ENCODE data around the gene RBM47. TPM values are rescaled to one million over a fixed set of nuclear protein-coding genes. Genes with fewer than 3 reads are reported as not detected.
A peak's percentile ranks its signal among the peaks of the same experiment; 100 is the strongest.

Gene RBM47
- total and polyA plus RNA-seq, 9 of the 15 experiments (the other 6 are each of a cell fraction or from before 2014, with no cell fraction given): 1.4 to 6.4 (median 3.3) TPM

DNA sequence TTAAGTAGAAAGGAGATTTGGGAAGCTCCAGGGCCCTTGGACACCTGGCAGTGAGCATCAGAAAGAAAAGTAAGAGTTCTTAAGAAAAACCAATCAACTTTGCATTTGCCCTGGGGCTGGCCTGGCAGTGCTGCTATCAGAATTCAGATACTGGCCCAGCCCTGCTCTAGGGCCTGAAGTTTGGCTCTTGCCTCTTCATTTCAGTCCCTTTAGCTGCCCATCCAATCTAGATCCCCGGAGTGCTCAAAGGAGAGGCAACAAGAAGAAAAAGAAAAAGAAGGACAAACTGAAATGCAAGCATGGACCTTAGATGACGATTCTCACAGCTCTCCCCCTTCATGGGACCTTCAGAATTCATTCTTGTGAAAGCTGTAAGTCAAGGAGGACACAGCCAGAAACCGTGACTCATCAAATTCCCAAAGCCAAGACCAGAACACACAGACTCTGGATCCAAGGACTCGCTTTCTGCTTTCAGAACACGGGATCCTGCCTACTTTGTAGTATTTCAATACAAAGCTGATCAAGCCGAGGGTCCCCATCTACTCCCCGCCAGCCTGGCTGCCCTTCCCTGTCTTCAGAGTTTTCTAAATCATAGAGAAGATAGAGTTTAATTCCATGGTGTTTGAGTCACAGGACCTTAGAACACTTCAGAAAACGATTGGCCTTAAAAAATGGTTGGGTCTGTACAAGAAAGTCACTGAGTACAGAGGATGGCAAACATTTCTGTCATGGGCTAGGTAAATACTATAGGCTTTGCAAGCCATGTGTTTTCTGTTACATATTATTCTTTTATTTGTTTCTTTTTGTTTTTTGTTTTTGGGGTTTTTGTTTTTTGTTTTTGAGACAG lies 103.7 kb downstream of the RBM47 start (continued):
- TF ChIP-seq, protein P1, sequence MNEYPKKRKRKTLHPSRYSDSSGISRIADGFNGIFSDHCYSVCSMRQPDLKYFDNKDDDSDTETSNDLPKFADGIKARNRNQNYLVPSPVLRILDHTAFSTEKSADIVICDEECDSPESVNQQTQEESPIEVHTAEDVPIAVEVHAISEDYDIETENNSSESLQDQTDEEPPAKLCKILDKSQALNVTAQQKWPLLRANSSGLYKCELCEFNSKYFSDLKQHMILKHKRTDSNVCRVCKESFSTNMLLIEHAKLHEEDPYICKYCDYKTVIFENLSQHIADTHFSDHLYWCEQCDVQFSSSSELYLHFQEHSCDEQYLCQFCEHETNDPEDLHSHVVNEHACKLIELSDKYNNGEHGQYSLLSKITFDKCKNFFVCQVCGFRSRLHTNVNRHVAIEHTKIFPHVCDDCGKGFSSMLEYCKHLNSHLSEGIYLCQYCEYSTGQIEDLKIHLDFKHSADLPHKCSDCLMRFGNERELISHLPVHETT (CRISPR knock-in tag; conservative IDR thresholded peaks at IDR 0.05 in 1 of 2, IDR thresholded peaks at IDR 0.05 in 1 of 2): no peak
- TF ChIP-seq CTBP1 (IDR thresholded peaks at IDR 0.05; ENCODE audit: borderline replicate concordance) (peak; percentile 38; the same call in 1 of the 2 replicates), ARID1B (IDR thresholded peaks at IDR 0.05) (peak; percentile 72), ZNF583 (CRISPR knock-in tag; IDR thresholded peaks at IDR 0.05) (peak; percentile 34; the same call in 1 of the 2 replicates), ZNF232 (CRISPR knock-in tag; IDR thresholded peaks at IDR 0.05) (no peak), RBM34 (IDR thresholded peaks at IDR 0.05; ENCODE audit: borderline replicate concordance, insufficient read depth, low read length) (no peak), MAFF (IDR thresholded peaks at IDR 0.05; ENCODE audit: low read length) (peak; percentile 96), POLR2AphosphoS2 (IDR thresholded peaks at IDR 0.05; ENCODE audit: low read length) (no peak), JUND (IDR thresholded peaks at IDR 0.05; ENCODE audit: borderline replicate concordance, low read depth, low read length) (peak; percentile 72), JUND (tag; IDR thresholded peaks at IDR 0.05; ENCODE audit: borderline replicate concordance, low read depth, low read length) (peak; percentile 87), MAFG (tag; conservative IDR thresholded peaks at IDR 0.05) (peak; percentile 99)
- TF ChIP-seq, protein P2, sequence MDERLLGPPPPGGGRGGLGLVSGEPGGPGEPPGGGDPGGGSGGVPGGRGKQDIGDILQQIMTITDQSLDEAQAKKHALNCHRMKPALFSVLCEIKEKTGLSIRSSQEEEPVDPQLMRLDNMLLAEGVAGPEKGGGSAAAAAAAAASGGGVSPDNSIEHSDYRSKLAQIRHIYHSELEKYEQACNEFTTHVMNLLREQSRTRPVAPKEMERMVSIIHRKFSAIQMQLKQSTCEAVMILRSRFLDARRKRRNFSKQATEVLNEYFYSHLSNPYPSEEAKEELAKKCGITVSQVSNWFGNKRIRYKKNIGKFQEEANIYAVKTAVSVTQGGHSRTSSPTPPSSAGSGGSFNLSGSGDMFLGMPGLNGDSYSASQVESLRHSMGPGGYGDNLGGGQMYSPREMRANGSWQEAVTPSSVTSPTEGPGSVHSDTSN (CRISPR knock-in tag; IDR thresholded peaks at IDR 0.05; ENCODE audit: low read depth): no peak
- TF ChIP-seq, protein P2 (tag; conservative IDR thresholded peaks at IDR 0.05; ENCODE audit: low read depth): 0 out of 2 replicates have a peak, but pooled peaks have one; percentile 7
- TF ChIP-seq, protein P3, sequence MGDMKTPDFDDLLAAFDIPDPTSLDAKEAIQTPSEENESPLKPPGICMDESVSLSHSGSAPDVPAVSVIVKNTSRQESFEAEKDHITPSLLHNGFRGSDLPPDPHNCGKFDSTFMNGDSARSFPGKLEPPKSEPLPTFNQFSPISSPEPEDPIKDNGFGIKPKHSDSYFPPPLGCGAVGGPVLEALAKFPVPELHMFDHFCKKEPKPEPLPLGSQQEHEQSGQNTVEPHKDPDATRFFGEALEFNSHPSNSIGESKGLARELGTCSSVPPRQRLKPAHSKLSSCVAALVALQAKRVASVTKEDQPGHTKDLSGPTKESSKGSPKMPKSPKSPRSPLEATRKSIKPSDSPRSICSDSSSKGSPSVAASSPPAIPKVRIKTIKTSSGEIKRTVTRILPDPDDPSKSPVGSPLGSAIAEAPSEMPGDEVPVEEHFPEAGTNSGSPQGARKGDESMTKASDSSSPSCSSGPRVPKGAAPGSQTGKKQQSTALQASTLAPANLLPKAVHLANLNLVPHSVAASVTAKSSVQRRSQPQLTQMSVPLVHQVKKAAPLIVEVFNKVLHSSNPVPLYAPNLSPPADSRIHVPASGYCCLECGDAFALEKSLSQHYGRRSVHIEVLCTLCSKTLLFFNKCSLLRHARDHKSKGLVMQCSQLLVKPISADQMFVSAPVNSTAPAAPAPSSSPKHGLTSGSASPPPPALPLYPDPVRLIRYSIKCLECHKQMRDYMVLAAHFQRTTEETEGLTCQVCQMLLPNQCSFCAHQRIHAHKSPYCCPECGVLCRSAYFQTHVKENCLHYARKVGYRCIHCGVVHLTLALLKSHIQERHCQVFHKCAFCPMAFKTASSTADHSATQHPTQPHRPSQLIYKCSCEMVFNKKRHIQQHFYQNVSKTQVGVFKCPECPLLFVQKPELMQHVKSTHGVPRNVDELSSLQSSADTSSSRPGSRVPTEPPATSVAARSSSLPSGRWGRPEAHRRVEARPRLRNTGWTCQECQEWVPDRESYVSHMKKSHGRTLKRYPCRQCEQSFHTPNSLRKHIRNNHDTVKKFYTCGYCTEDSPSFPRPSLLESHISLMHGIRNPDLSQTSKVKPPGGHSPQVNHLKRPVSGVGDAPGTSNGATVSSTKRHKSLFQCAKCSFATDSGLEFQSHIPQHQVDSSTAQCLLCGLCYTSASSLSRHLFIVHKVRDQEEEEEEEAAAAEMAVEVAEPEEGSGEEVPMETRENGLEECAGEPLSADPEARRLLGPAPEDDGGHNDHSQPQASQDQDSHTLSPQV (IDR thresholded peaks at IDR 0.05): peak; percentile 90
- TF ChIP-seq, protein P4, sequence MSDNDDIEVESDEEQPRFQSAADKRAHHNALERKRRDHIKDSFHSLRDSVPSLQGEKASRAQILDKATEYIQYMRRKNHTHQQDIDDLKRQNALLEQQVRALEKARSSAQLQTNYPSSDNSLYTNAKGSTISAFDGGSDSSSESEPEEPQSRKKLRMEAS (CRISPR knock-in tag; IDR thresholded peaks at IDR 0.05): no peak
- TF ChIP-seq, protein P5, sequence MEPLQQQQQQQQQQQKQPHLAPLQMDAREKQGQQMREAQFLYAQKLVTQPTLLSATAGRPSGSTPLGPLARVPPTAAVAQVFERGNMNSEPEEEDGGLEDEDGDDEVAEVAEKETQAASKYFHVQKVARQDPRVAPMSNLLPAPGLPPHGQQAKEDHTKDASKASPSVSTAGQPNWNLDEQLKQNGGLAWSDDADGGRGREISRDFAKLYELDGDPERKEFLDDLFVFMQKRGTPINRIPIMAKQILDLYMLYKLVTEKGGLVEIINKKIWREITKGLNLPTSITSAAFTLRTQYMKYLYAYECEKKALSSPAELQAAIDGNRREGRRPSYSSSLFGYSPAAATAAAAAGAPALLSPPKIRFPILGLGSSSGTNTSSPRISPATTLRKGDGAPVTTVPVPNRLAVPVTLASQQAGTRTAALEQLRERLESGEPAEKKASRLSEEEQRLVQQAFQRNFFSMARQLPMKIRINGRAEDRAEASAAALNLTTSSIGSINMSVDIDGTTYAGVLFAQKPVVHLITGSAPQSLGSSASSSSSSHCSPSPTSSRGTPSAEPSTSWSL (CRISPR knock-in tag; IDR thresholded peaks at IDR 0.05; ENCODE audit: borderline replicate concordance): no peak
